ENCODE measurements around the gene TMEM30A.

TMEM30A gene

DNA sequence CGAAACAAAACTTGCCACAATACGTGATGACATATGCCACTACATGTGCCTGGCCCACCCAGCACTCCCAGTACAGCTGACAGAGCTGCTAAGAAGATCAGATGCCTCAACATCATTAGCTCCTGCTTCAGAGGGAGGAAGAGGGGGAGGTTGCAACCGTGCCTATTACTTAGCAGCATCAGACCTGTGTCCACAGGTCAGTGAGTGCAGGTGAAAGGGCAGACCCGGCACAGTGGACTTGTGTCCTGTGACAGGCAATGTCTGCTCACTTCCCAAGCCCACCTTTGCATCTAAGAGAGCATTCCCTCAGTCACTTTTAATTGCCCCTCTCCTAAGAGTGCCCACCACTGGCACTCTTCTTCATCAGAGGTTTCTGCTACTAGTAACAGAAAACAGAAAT is 69.3 kb downstream of the TMEM30A start:
- no peak for DNase-seq (ENCODE audit: low read depth, low spot score)

DNA sequence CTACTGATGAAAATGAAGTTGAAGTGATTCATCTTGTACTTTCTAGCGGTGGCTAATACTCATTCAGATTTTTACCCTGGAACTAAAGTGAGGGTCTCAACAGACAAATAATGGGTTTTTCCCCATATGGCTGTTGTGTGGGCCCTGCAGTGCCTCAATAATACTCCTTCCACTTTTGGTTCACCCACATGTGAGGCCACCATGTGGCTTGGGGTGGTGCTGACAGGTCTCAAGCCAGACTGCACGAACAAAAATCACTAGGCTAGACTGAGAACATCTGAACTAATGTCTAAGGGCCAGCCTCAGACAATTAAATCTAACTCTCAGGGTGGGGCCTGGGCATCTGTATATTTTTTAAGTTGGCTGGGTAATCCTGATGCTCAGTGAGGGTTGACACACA is 70.9 kb downstream of the TMEM30A start:
- DNase-seq (ENCODE audit: low read depth, low spot score): no peak

DNA sequence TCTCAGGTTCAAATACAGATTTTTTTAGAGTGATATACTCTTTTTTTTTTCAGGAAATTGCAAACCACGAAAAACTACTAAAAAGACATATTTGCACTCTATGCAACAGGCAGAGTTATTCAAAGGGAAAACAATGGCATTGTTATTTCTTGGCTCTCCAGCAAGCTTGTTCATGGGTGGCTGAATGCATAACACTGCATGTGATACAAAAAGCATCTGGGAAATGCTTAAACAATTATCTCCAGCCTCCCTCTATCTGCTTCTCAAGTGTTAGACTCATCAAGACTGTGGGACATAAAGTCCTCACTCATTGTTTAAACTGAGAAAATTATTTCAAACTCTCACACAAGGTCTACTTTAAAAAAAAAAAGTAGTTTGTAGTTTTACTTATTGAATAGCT is 71.5 kb downstream of the TMEM30A start:
- no peak for DNase-seq (ENCODE audit: low read depth, low spot score)

DNA sequence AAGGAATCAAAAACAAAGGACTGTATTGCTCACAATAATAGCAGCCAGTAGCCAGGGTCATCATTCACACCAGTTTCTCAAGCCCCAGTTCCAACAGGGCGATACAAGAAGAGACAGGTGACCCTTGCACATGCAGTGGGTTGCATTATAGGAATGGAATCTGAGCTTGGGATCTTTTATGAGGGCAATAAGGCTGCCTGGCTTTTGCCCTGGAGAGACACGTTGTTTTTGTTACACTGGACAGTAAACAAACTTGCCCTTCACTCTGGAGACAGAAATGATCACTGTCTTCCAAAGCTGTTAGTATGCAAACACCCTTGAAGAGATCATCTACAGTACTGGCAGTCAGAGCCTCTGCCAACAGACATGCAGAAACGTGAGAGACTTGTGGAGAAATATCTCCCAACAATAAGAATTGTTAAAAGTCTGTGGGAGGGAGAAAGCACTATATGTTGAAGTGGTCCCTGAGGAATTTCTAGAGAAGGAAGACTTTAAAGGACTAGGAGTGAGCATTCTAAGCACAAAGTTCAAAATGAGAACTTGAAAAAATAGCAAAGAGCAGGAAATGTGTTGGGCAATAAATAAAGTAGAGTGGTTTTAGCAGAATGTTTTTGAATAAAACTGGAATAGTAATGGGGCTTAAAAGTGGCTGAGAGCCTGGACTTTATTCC is 72.5 kb downstream of the TMEM30A start:
- DNase-seq (ENCODE audit: low read depth, low spot score): no peak

GRCh38 chr6:75210885-75211739 is 73.5 kb downstream of the TMEM30A start:
- no peak for DNase-seq (ENCODE audit: low read depth, low spot score)

DNA sequence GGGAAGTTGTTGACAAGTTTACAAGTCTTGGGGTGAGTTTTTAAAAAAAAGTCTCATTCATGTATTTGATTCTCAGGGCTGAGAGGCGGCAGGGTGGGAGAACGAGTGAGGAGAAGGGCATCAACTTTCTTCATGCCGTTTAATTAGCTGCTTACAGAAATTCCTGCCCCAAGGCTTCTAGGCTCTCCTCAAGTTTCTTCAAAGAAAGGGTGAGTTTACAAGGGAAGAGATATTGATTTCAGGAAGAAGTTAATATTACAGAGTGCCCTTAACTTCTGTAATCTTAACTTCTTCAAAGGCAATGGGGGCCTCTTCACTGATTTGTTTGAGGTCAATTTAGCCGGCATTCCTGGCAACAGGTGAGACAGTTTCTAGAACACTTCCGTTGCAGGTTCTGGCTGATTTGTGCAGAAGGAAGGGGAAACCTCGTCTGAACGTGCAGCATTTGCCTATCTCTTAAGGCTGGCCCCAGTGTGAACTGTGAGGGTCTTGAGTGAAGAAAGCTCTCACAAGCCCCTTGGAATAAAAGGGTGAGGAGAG is 75.3 kb downstream of the TMEM30A start:
- DNase-seq (ENCODE audit: low read depth, low spot score): no peak

- no peak for DNase-seq (ENCODE audit: low read depth, low spot score)
These were observed 76.1 kb downstream of the TMEM30A start for GRCh38 chr6:75208298-75209183.

GRCh38 chr6:75206576-75207342 is 77.8 kb downstream of the TMEM30A start:
- DNase-seq (ENCODE audit: low read depth, low spot score): no peak

DNA sequence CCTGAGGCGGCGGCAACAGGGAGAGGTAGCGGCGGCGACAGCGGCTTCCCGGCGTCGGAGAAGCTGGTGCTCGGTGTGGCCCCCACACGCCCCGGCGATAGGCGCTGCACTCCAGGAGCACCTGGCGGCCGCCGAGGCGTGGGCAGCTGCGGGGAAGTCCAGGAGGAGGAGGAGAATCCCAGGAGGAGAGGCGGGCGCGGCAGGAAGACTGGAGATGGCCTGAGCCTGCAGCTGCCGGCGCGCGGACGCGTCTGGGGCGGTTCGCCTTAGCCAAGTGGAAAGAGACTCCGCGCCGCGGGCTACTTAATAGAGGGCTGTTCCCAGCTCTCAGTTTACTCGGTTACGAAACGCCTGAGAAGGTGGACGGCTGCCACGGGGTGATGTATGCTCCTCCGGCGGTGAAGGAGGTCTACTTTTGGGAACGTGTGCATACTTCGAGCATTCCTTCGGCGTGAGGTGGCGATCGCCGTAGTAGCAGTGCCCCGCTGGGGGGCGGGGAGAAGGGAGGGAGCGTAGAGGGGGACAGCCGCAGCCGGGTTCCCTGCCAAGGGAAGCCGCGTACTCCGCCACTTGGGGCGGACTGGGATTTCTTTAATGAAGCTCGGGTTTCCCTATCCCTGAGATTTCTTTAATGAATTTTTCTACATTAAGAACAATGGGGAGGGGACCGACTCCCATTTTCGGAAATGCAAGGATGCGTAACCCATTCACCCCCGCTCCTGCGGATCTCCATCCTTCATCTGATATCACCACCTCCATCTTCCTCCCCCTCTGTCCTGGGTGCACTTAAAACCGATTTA is 78.6 kb downstream of the TMEM30A start, which contains the start of gene COL12A1:
TSS of gene COL12A1 (minus strand) at position 278 of the 800 bp plus-strand sequence. CDS start 3,261 bp downstream, outside the sequence.
- no peak for DNase-seq (ENCODE audit: low read depth, low spot score)

DNA sequence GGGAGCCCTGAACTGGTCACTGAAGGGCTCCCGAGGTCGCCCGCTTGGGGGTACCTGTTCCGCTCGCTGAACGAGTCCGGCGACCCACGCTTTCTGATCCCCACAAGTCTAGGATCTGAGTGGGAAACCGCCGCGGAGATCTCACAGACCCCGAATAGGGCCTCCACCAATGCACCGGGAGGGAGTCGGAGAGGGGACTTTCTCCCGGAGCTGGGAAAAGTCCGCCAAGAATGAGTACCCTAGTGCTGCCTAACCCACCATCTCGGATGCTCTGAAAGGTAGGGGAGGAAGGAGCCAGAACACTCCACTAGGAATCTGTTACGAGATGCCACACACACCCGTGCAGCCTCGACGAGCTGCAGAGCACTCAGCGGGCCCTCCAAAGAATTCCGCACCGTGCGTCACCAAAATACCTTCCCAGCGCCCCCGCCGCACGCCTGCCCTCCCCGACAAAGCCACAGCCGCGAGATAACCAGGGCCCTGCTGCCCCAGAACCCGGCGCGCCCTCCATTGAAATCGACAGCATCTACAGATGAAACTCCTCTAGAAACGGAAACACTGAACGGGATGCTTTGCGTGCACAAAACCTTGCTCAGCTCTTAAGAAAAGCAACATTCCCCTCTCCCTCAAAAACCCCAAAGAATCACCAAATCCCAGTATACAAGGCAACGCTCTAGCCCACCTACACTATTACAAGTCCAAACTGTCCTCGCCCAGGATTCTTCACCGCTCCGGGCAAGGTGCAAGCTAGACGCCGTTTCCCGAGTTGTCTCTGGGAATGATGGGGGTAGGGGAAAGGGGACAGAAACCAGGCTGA is 79.4 kb downstream of the TMEM30A start:
- DNase-seq (ENCODE audit: low read depth, low spot score): no peak

- no peak for DNase-seq (ENCODE audit: low read depth, low spot score)
These were observed 80.2 kb downstream of the TMEM30A start for GRCh38 chr6:75204217-75204958.

DNA sequence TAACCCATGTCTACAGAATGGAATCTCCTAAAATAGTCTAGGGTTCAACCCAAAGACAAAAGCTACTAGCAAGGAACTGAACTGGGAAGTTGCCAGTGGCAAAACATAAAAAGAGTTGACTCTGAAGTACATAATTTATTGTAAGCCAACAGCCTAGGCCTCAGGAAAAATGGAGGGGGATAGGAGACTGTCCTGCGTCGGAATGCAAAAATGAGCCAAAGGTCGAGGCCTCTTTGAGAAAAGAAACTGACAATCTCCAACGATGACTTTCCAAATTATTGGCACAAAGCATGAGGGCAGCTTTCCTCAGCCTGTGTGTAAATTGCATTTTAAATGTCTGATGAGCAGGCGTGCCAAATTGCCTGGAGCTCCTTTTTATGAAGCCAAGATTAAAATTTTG is 80.9 kb downstream of the TMEM30A start:
- no peak for DNase-seq (ENCODE audit: low read depth, low spot score)
